HCT116 (cell line): ENCODE data around the gene SEPTIN11. TPM values are rescaled to one million over a fixed set of nuclear protein-coding genes. Genes with fewer than 3 reads are reported as not detected.

Source experiments
- ATAC-seq: fragments of 200-7000 bp; cut with Tn5 transposase; 2 replicates; pipeline ENCODE4 v1.9.1; 2020; ENCODE audit warnings: mild to moderate bottlenecking, moderate library complexity
- BruUV-seq: library from RNA; stranded (reverse); fragments of 400-500 nt; replicated peaks from 2 replicates; lab custom pipeline; 2021; lab: Mats Ljungman, UMichigan
- CTCF ChIA-PET: fragments of 300-600 bp; sonication (Branson Sonifier 250); formaldehyde crosslinking; loops from one replicate; lab custom pipeline; 2021; ENCODE audit warnings: antibody characterized with exemption; lab: Charles Lee
- POLR2A ChIA-PET: fragments of 300-600, 350-600 bp; sonication (Branson Sonifier 250); formaldehyde crosslinking; loops from one replicate; lab custom pipeline; 2021; ENCODE audit warnings: antibody characterized with exemption; lab: Charles Lee
- RAD21 ChIA-PET, 2 experiments: fragments of 300-600 bp; sonication (Branson Sonifier 250); formaldehyde crosslinking; loops; one replicate each; lab custom pipeline; 2023; ENCODE audit warnings: low total read pairs in 2 of 2; ENCODE audit not compliant: uncharacterized antibody in 2 of 2, unreplicated experiment in 2 of 2, low non-redundant PET in 1 of 2; lab: Charles Lee
- DNase-seq: peaks from one replicate; pipeline ENCODE4 v3.0.0-alpha.2; 2010; ENCODE audit warnings: low read depth, low spot score
- H2AFZ ChIP-seq: fragments of 200-600 bp; shearing (Covaris generic), sonication (generic); 2 replicates; pipeline ENCODE4 v1.6.1; 2017; ENCODE audit warnings: low read depth, mixed run types, mixed read lengths, antibody characterized with exemption, low read length; ENCODE audit not compliant: poor library complexity, severe bottlenecking
- H3K27ac ChIP-seq: 2 replicates; pipeline ENCODE4 v1.5.1; 2012; ENCODE audit warnings: low read depth, low read length
- H3K27me3 ChIP-seq: fragments of 200-600 bp; sonication (generic); 2 replicates; pipeline ENCODE4 v1.6.1; 2016; ENCODE audit warnings: mixed run types, low read length, mixed read lengths; ENCODE audit not compliant: insufficient read depth
- H3K36me3 ChIP-seq, 2 experiments: fragments of 200-500 bp in 1 of 2; fragments of 200-600 bp in 1 of 2; sonication (Bioruptor generic) in 1 of 2; sonication (generic) in 1 of 2; 2 replicates each; pipeline versions ENCODE4 v1.5.1 to v1.6.1; 2014 to 2016; ENCODE audit warnings: low read length in 2 of 2, inconsistent platforms in 1 of 2, mixed read lengths in 1 of 2, mixed run types in 1 of 2; ENCODE audit not compliant: insufficient read depth in 2 of 2, control insufficient read depth in 1 of 2
- H3K4me1 ChIP-seq, 2 experiments: fragments of 200-600 bp in 1 of 2; sonication (generic) in 1 of 2; 2 replicates each; pipeline versions ENCODE4 v1.5.1 to v1.6.1; 2012 to 2017; ENCODE audit warnings: low read length in 2 of 2, inconsistent platforms in 1 of 2, mild to moderate bottlenecking in 1 of 2, mixed read lengths in 1 of 2, mixed run types in 1 of 2, moderate library complexity in 1 of 2; ENCODE audit not compliant: insufficient read depth in 2 of 2, control insufficient read depth in 1 of 2
- H3K4me2 ChIP-seq: fragments of 200-600 bp; sonication (generic); 2 replicates; pipeline ENCODE4 v1.6.1; 2017; ENCODE audit warnings: mixed run types, low read length, mixed read lengths
- H3K4me3 ChIP-seq, 2 experiments: fragments of 200-600 bp in 1 of 2; sonication (generic) in 1 of 2; replicated peaks in 1 of 2; 2 replicates each; pipeline ENCODE4 v1.5.1; 2011 to 2016; ENCODE audit warnings: low read length in 2 of 2, control low read depth in 1 of 2, low read depth in 1 of 2, mild to moderate bottlenecking in 1 of 2, mixed read lengths in 1 of 2, mixed run types in 1 of 2
- H3K79me2 ChIP-seq: fragments of 200-600 bp; sonication (generic); 2 replicates; pipeline ENCODE4 v1.6.1; 2017; ENCODE audit warnings: mild to moderate bottlenecking, mixed run types, low read length, moderate library complexity, mixed read lengths; ENCODE audit not compliant: insufficient read depth
- H3K9ac ChIP-seq: fragments of 200-600 bp; sonication (generic); 2 replicates; pipeline ENCODE4 v1.6.1; 2016; ENCODE audit warnings: low read length, mixed read lengths
- H3K9me2 ChIP-seq: fragments of 200-600 bp; sonication (generic), shearing (Covaris generic); 2 replicates; pipeline ENCODE4 v1.6.1; 2017; ENCODE audit warnings: mixed run types, mild to moderate bottlenecking, moderate library complexity; ENCODE audit not compliant: insufficient read depth
- H3K9me3 ChIP-seq, 2 experiments: fragments of 200-500 bp in 1 of 2; fragments of 200-600 bp in 1 of 2; sonication (Bioruptor generic) in 1 of 2; sonication (generic) in 1 of 2; 2 replicates each; pipeline ENCODE4 v1.6.1; 2014 to 2017; ENCODE audit warnings: low read length in 2 of 2, mixed read lengths in 2 of 2, inconsistent platforms in 1 of 2, low read depth in 1 of 2, mild to moderate bottlenecking in 1 of 2, mixed run types in 1 of 2, moderate library complexity in 1 of 2; ENCODE audit not compliant: control insufficient read depth in 1 of 2, insufficient read depth in 1 of 2
- H4K20me1 ChIP-seq: fragments of 200-600 bp; sonication (generic), shearing (Covaris generic); 2 replicates; pipeline ENCODE4 v1.6.1; 2017; ENCODE audit warnings: mixed run types, mild to moderate bottlenecking, moderate library complexity; ENCODE audit not compliant: insufficient read depth
- CBX3 ChIP-seq: IDR thresholded peaks from 2 replicates; pipeline ENCODE4 v1.6.1; 2012; ENCODE audit warnings: low read depth
- EGR1 ChIP-seq: IDR thresholded peaks from 2 replicates; pipeline ENCODE4 v1.6.1; 2012; ENCODE audit warnings: low read depth
- ELF1 ChIP-seq: IDR thresholded peaks from 2 replicates; pipeline ENCODE4 v1.6.1; 2012; ENCODE audit warnings: low read depth, borderline replicate concordance
- FOSL1 ChIP-seq: IDR thresholded peaks from 2 replicates; pipeline ENCODE4 v1.6.1; 2012; ENCODE audit warnings: low read depth
- POLR2AphosphoS5 ChIP-seq: IDR thresholded peaks from 2 replicates; pipeline ENCODE4 v1.6.1; 2011; ENCODE audit warnings: mild to moderate bottlenecking, low read depth, low read length, moderate library complexity
- SP1 ChIP-seq: IDR thresholded peaks from 2 replicates; pipeline ENCODE4 v1.6.1; 2012; ENCODE audit warnings: low read depth
- ZNF274 ChIP-seq: fragments of 200-500 bp; sonication (Bioruptor generic); IDR thresholded peaks from 2 replicates; pipeline ENCODE4 v1.6.1; 2014; ENCODE audit warnings: mild to moderate bottlenecking, low read depth, low read length, inconsistent platforms
- intact Hi-C: fragments of 100-400 bp; cut with micrococcal nuclease; formaldehyde crosslinking; loops from 2 replicates; pipeline ENCODE4 v1.10.0; 2022
- total RNA-seq: library from RNA; stranded (reverse); gene quantifications from one replicate; pipeline ENCODE4 v1.2.1, GENCODE V29; 2021; ENCODE audit not compliant: unreplicated experiment
- TF ChIP-seq, protein P1 (sequence below): IDR thresholded peaks from 2 replicates; pipeline ENCODE4 v1.6.1; 2012
- TF ChIP-seq, protein P2 (sequence below): IDR thresholded peaks from 2 replicates; pipeline ENCODE4 v1.6.1; 2012
- TF ChIP-seq, protein P3 (sequence below): IDR thresholded peaks from 2 replicates; pipeline ENCODE4 v1.6.1; 2011; ENCODE audit warnings: mild to moderate bottlenecking, low read length, moderate library complexity; ENCODE audit not compliant: insufficient replicate concordance; ENCODE audit errors: extremely low read depth

The SEPTIN11 gene
- total RNA-seq, 1 experiment from 2014 or later, result 94.4 TPM

DNA sequence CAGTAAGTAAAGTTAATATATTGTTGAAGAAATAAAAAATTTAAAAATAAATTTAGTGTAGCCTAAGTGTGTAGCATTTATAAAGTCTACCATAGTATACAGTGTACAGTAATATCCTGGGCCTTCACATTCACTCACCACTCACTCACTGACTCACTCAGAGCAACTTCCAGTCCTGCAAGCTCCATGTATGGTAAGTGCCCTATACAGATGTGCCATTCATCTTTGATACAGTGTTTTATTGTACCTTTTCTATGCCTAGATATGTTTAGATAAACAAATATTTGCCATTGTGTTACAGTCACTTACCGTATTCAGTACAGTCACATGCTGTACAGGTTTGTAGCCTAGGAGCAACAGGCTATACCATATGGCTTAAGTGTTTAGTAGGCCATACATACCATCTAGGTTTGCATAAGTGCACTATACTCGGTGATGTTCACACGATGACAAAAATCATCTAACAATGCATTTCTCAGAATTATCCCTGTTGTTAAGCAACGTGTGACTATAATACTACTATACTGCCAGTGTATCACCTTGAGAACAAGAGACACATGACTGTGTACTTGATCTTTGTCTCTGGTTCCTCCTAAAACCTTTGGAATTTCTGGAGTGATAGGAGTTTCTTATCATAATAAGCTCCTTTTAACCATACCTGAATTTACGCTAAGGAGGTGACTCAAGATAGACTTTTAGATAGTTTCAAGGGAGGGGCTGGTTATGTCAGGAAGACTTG lies 25.8 kb upstream of the SEPTIN11 start:
- H3K9me2 ChIP-seq, result no peaks in the 10 kb centered on the region
- H3K9me3 ChIP-seq, result no peaks in the 10 kb centered on the region
- no peak overlapping the region for H3K4me3 ChIP-seq
- CTCF ChIA-PET, result no interaction called here
- TF ChIP-seq SP1 (no peak), EGR1 (no peak), ELF1 (no peak), ZNF274 (no peak), POLR2AphosphoS5 (no peak), CBX3 (no peak), FOSL1 (no peak)
- TF ChIP-seq, protein P1, sequence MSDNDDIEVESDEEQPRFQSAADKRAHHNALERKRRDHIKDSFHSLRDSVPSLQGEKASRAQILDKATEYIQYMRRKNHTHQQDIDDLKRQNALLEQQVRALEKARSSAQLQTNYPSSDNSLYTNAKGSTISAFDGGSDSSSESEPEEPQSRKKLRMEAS, result no peak
- TF ChIP-seq, protein P2, sequence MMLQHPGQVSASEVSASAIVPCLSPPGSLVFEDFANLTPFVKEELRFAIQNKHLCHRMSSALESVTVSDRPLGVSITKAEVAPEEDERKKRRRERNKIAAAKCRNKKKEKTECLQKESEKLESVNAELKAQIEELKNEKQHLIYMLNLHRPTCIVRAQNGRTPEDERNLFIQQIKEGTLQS, result no peak
- POLR2A ChIA-PET, result no interaction called here
- no peak overlapping the region for H3K4me2 ChIP-seq
- ATAC-seq (no peak), DNase-seq (no peak)
- no peak overlapping the region for H3K9ac ChIP-seq
- no peaks in the 10 kb centered on the region for H3K4me1 ChIP-seq
- H4K20me1 ChIP-seq, result no peaks in the 10 kb centered on the region
- no peak overlapping the region for H3K27ac ChIP-seq
- no peak overlapping the region for H2AFZ ChIP-seq
- H3K27me3 ChIP-seq, result no peaks in the 10 kb centered on the region
- no TSS peak for BruUV-seq
- RAD21 ChIA-PET, result no interaction called here
- intact Hi-C loops, result no loop called here
- H3K79me2 ChIP-seq, result no peaks in the 10 kb centered on the region
- no peaks in the 10 kb centered on the region for H3K36me3 ChIP-seq

DNA sequence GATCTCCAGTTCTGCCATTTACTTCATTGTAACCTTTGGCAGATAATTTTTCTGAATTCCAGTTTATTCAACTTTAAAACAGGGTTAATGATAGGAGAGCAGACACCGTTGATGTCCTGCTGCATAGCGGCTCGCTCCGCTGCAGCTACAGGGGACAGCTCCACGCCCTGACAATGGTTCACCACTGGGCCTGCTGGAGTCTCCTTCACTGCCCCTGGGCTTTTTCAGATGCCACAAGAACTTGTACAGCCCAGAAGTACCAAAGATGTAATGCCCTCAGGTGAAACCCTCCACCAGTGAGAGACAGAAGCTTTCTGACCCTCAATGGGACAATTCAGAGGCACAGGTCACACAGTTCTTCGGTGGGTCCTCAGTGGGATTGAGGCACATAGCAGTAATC lies 22.7 kb upstream of the SEPTIN11 start:
- ATAC-seq, result no peak
- RAD21 ChIA-PET, result no interaction called here
- Histone ChIP-seq H3K27me3 (no peaks in the 10 kb centered on the region), H3K4me1 (peaks cover 3 to 12% of the 10 kb centered on the region in 2 experiments; a peak in 2 of 4 replicates), H3K9me2 (no peaks in the 10 kb centered on the region), H3K9ac (no peak overlapping the region), H3K27ac (no peak overlapping the region), H2AFZ (no peak overlapping the region), H3K4me2 (no peak overlapping the region), H4K20me1 (no peaks in the 10 kb centered on the region), H3K9me3 (no peaks in the 10 kb centered on the region), H3K4me3 (no peak overlapping the region), H3K79me2 (no peaks in the 10 kb centered on the region), H3K36me3 (no peaks in the 10 kb centered on the region)
- intact Hi-C loops, result no loop called here
- POLR2A ChIA-PET, result no interaction called here
- CTCF ChIA-PET, result no interaction called here
- TF ChIP-seq, protein P3, sequence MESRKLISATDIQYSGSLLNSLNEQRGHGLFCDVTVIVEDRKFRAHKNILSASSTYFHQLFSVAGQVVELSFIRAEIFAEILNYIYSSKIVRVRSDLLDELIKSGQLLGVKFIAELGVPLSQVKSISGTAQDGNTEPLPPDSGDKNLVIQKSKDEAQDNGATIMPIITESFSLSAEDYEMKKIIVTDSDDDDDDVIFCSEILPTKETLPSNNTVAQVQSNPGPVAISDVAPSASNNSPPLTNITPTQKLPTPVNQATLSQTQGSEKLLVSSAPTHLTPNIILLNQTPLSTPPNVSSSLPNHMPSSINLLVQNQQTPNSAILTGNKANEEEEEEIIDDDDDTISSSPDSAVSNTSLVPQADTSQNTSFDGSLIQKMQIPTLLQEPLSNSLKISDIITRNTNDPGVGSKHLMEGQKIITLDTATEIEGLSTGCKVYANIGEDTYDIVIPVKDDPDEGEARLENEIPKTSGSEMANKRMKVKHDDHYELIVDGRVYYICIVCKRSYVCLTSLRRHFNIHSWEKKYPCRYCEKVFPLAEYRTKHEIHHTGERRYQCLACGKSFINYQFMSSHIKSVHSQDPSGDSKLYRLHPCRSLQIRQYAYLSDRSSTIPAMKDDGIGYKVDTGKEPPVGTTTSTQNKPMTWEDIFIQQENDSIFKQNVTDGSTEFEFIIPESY, result no peak
- no TSS peak for BruUV-seq
- no peak for DNase-seq
